PC-9 (cell line): ENCODE results near the gene SH3BGR.

Source experiments
- CTCF ChIP-seq: fragments of 200-600 bp; sonication (generic); conservative IDR thresholded peaks from 2 replicates; pipeline ENCODE4 v1.6.1; 2017; ENCODE audit warnings: mixed run types, antibody characterized with exemption, mild to moderate bottlenecking, moderate library complexity
- EZH2 ChIP-seq: fragments of 200-600 bp; sonication (generic); IDR thresholded peaks from 2 replicates; pipeline ENCODE4 v1.8.0; 2017; ENCODE audit warnings: antibody characterized with exemption, low read depth

DNA sequence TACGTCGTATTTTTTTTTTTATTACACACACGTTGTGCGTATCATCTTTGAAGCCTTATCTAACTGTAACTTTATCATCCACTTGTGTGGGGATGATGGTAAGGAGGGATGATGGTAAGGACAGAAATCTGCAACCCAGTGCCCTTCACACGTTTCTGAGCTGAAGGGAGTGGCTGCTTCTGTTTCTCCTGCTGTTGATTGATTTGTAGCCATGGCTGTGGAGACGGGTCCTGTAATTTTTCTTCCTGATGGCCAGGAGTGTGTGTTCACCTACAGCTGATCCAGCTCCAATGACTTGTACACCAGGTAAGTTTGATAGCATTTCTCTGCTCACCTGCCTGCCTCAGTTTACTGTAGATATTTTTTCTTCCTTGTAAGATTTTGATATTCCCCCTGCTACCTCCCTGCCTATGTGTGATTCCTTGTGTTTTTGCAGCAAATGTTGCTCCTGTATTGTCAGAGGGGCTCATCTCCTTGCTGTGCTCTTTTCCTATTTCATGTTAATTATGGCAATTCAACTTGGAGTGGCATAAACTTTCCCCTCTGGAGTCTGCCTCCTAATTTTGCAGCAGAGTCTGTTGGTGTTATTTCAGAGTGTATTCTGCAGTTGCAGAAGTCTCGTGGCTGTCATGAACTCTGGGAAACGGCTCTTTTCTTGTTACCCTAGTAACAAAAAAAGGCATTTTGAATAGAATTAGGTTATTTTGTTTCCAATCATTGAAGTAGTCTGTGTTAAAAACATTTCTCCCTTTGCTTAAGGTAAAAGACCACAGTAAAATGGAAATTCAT is 64.1 kb downstream of the SH3BGR start:
- no peak for TF ChIP-seq CTCF
- no peak for TF ChIP-seq EZH2
